Measurements from ENCODE around the gene RASGEF1C.
A peak's percentile ranks its signal among the peaks of the same experiment; 100 is the strongest.

The RASGEF1C gene

GRCh38 chr5:180082633-180083420 lies 126.2 kb downstream of the RASGEF1C start:
- H3K36me3 ChIP-seq (ENCODE audit: insufficient read depth, low read length), result no peaks in the 10 kb centered on the region
- no peak overlapping the region for H2AFZ ChIP-seq (ENCODE audit: low read depth, low read length)
- H3K4me1 ChIP-seq (ENCODE audit: insufficient read depth, low read length), result peaks cover 44% of the 10 kb centered on the region
- H3K4me3 ChIP-seq (ENCODE audit: low read length), result no peak overlapping the region
- H3K27me3 ChIP-seq (ENCODE audit: insufficient read depth, low read length), result no peaks in the 10 kb centered on the region
- H3K9me3 ChIP-seq (ENCODE audit: low read length), result peaks cover 13% of the 10 kb centered on the region

GRCh38 chr5:180081481-180081880 lies 127.5 kb downstream of the RASGEF1C start:
- H3K36me3 ChIP-seq (ENCODE audit: insufficient read depth, low read length), result no peaks in the 10 kb centered on the region
- no peaks in the 10 kb centered on the region for H3K27me3 ChIP-seq (ENCODE audit: insufficient read depth, low read length)
- no peak overlapping the region for H2AFZ ChIP-seq (ENCODE audit: low read depth, low read length)
- peaks cover 44% of the 10 kb centered on the region for H3K4me1 ChIP-seq (ENCODE audit: insufficient read depth, low read length)
- H3K9me3 ChIP-seq (ENCODE audit: low read length), result peaks cover 13% of the 10 kb centered on the region
- no peak overlapping the region for H3K4me3 ChIP-seq (ENCODE audit: low read length)

GRCh38 chr5:180080486-180081280 lies 128.3 kb downstream of the RASGEF1C start:
- Histone ChIP-seq H3K4me1 (ENCODE audit: insufficient read depth, low read length) (peaks cover 41% of the 10 kb centered on the region), H2AFZ (ENCODE audit: low read depth, low read length) (no peak overlapping the region), H3K9me3 (ENCODE audit: low read length) (peaks cover 13% of the 10 kb centered on the region), H3K36me3 (ENCODE audit: insufficient read depth, low read length) (no peaks in the 10 kb centered on the region), H3K4me3 (ENCODE audit: low read length) (no peak overlapping the region), H3K27me3 (ENCODE audit: insufficient read depth, low read length) (no peaks in the 10 kb centered on the region)

GRCh38 chr5:180079702-180080466 lies 129.1 kb downstream of the RASGEF1C start:
- no peaks in the 10 kb centered on the region for H3K27me3 ChIP-seq (ENCODE audit: insufficient read depth, low read length)
- no peaks in the 10 kb centered on the region for H3K36me3 ChIP-seq (ENCODE audit: insufficient read depth, low read length)
- H2AFZ ChIP-seq (ENCODE audit: low read depth, low read length), result no peak overlapping the region
- H3K9me3 ChIP-seq (ENCODE audit: low read length), result peaks cover 13% of the 10 kb centered on the region
- no peak overlapping the region for H3K4me3 ChIP-seq (ENCODE audit: low read length)
- peaks cover 33% of the 10 kb centered on the region for H3K4me1 ChIP-seq (ENCODE audit: insufficient read depth, low read length)

- H3K4me3 ChIP-seq (ENCODE audit: low read length), result no peak overlapping the region
- no peak overlapping the region for H2AFZ ChIP-seq (ENCODE audit: low read depth, low read length)
- peaks cover 13% of the 10 kb centered on the region for H3K9me3 ChIP-seq (ENCODE audit: low read length)
- H3K36me3 ChIP-seq (ENCODE audit: insufficient read depth, low read length), result no peaks in the 10 kb centered on the region
- no peaks in the 10 kb centered on the region for H3K27me3 ChIP-seq (ENCODE audit: insufficient read depth, low read length)
- peaks cover 17% of the 10 kb centered on the region for H3K4me1 ChIP-seq (ENCODE audit: insufficient read depth, low read length)
Observed at GRCh38 chr5:180078348-180078747, 130.7 kb downstream of the RASGEF1C start.

- Histone ChIP-seq H3K9me3 (ENCODE audit: low read length) (peaks cover 13% of the 10 kb centered on the region), H3K27me3 (ENCODE audit: insufficient read depth, low read length) (no peaks in the 10 kb centered on the region), H3K36me3 (ENCODE audit: insufficient read depth, low read length) (no peaks in the 10 kb centered on the region), H3K4me1 (ENCODE audit: insufficient read depth, low read length) (peaks cover 12% of the 10 kb centered on the region), H3K4me3 (ENCODE audit: low read length) (no peak overlapping the region), H2AFZ (ENCODE audit: low read depth, low read length) (no peak overlapping the region)
Observed at GRCh38 chr5:180077594-180078284, 131.3 kb downstream of the RASGEF1C start.

GRCh38 chr5:180075703-180076102 lies 133.3 kb downstream of the RASGEF1C start:
- no peaks in the 10 kb centered on the region for H3K4me1 ChIP-seq (ENCODE audit: insufficient read depth, low read length)
- peaks cover 13% of the 10 kb centered on the region for H3K9me3 ChIP-seq (ENCODE audit: low read length)
- no peaks in the 10 kb centered on the region for H3K27me3 ChIP-seq (ENCODE audit: insufficient read depth, low read length)
- no peak overlapping the region for H3K4me3 ChIP-seq (ENCODE audit: low read length)
- no peak overlapping the region for H2AFZ ChIP-seq (ENCODE audit: low read depth, low read length)
- no peaks in the 10 kb centered on the region for H3K36me3 ChIP-seq (ENCODE audit: insufficient read depth, low read length)

GRCh38 chr5:180074462-180074861 lies 134.5 kb downstream of the RASGEF1C start:
- Histone ChIP-seq H2AFZ (ENCODE audit: low read depth, low read length) (no peak overlapping the region), H3K4me1 (ENCODE audit: insufficient read depth, low read length) (peaks cover 4% of the 10 kb centered on the region), H3K9me3 (ENCODE audit: low read length) (peaks cover 8% of the 10 kb centered on the region), H3K4me3 (ENCODE audit: low read length) (no peak overlapping the region), H3K27me3 (ENCODE audit: insufficient read depth, low read length) (no peaks in the 10 kb centered on the region), H3K36me3 (ENCODE audit: insufficient read depth, low read length) (no peaks in the 10 kb centered on the region)

- Histone ChIP-seq H3K27me3 (ENCODE audit: insufficient read depth, low read length) (no peaks in the 10 kb centered on the region), H3K9me3 (ENCODE audit: low read length) (no peaks in the 10 kb centered on the region), H3K4me1 (ENCODE audit: insufficient read depth, low read length) (peaks cover 23% of the 10 kb centered on the region), H2AFZ (ENCODE audit: low read depth, low read length) (no peak overlapping the region), H3K4me3 (ENCODE audit: low read length) (no peak overlapping the region), H3K36me3 (ENCODE audit: insufficient read depth, low read length) (no peaks in the 10 kb centered on the region)
Observed at GRCh38 chr5:180072556-180072955, 136.5 kb downstream of the RASGEF1C start.

- peaks cover 26% of the 10 kb centered on the region for H3K4me1 ChIP-seq (ENCODE audit: insufficient read depth, low read length)
- no peaks in the 10 kb centered on the region for H3K9me3 ChIP-seq (ENCODE audit: low read length)
- H3K27me3 ChIP-seq (ENCODE audit: insufficient read depth, low read length), result no peaks in the 10 kb centered on the region
- no peaks in the 10 kb centered on the region for H3K36me3 ChIP-seq (ENCODE audit: insufficient read depth, low read length)
- H3K4me3 ChIP-seq (ENCODE audit: low read length), result peak overlapping the region; percentile 78
- H2AFZ ChIP-seq (ENCODE audit: low read depth, low read length), result no peak overlapping the region
Observed at GRCh38 chr5:180072256-180072548, 136.8 kb downstream of the RASGEF1C start.

- Histone ChIP-seq H3K4me1 (ENCODE audit: insufficient read depth, low read length) (peaks cover 30% of the 10 kb centered on the region), H3K36me3 (ENCODE audit: insufficient read depth, low read length) (no peaks in the 10 kb centered on the region), H3K9me3 (ENCODE audit: low read length) (no peaks in the 10 kb centered on the region), H3K4me3 (ENCODE audit: low read length) (peak within 1 kb of the TSS; percentile 78), H3K27me3 (ENCODE audit: insufficient read depth, low read length) (no peaks in the 10 kb centered on the region), H2AFZ (ENCODE audit: low read depth, low read length) (peak within 1 kb of the TSS; percentile 46)
Observed at GRCh38 chr5:180071531-180072255, 137.3 kb downstream of the RASGEF1C start, which contains the start of gene RNF130. Gene RNF130, minus strand, starts transcription at chr5:180071759. Its CDS starts 57 bp downstream, at chr5:180071702.
